ENCODE data around the gene REXO1.

The REXO1 gene

DNA sequence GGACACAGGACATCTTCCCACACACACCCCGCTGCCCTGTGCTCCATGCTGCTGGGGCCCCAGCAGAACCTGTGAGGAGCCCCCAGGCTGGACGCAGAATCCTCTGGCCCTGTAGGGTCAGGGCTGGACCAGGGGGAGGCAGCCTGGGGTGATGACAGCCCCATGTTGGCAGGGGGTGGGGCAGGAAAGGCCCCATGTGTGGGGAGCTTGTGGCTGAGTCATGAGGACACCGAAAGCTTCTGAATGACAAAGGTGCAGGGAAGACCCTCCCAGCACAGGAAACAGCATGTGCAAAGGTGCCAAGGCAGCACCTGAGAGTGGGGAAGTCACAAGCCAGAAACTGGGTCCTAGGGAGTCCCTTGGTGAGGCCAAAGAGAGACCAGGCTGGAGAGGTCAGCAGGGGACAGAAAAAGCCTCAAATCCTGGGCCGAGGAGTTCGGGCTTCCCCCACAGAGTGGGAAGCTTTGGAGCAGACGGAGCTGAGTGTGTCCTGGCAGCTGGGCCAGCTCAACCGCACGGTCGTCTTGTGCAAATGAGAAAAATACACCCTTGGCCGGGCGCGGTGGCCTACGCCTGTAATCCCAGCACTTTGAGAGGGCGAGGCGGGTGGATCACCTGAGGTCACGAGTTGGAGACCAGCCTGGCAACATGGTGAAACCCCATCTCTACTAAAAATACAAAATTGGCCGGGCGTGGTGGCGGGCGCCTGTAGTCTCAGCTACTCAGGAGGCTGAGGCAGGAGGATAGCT lies 53.7 kb downstream of the REXO1 start:
- no peak overlapping the region for H3K27ac ChIP-seq
- TF ChIP-seq, protein P1, sequence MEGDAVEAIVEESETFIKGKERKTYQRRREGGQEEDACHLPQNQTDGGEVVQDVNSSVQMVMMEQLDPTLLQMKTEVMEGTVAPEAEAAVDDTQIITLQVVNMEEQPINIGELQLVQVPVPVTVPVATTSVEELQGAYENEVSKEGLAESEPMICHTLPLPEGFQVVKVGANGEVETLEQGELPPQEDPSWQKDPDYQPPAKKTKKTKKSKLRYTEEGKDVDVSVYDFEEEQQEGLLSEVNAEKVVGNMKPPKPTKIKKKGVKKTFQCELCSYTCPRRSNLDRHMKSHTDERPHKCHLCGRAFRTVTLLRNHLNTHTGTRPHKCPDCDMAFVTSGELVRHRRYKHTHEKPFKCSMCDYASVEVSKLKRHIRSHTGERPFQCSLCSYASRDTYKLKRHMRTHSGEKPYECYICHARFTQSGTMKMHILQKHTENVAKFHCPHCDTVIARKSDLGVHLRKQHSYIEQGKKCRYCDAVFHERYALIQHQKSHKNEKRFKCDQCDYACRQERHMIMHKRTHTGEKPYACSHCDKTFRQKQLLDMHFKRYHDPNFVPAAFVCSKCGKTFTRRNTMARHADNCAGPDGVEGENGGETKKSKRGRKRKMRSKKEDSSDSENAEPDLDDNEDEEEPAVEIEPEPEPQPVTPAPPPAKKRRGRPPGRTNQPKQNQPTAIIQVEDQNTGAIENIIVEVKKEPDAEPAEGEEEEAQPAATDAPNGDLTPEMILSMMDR (IDR thresholded peaks at IDR 0.05), result no peak
- H3K9me3 ChIP-seq (ENCODE audit: control insufficient read depth, low read length), result no peaks in the 10 kb centered on the region
- no peak overlapping the region for H3K4me3 ChIP-seq (ENCODE audit: low read depth, low read length)
- no peak overlapping the region for H3K9ac ChIP-seq
- H3K27me3 ChIP-seq (ENCODE audit: control insufficient read depth, insufficient read depth, low read length), result no peaks in the 10 kb centered on the region
- H3K4me1 ChIP-seq, result no peaks in the 10 kb centered on the region
- no peaks in the 10 kb centered on the region for H3K79me2 ChIP-seq
- H3K36me3 ChIP-seq (ENCODE audit: control insufficient read depth, insufficient read depth, low read length), result no peaks in the 10 kb centered on the region
- H3K4me2 ChIP-seq (ENCODE audit: low read length), result no peak overlapping the region
- no peak overlapping the region for H2AFZ ChIP-seq

DNA sequence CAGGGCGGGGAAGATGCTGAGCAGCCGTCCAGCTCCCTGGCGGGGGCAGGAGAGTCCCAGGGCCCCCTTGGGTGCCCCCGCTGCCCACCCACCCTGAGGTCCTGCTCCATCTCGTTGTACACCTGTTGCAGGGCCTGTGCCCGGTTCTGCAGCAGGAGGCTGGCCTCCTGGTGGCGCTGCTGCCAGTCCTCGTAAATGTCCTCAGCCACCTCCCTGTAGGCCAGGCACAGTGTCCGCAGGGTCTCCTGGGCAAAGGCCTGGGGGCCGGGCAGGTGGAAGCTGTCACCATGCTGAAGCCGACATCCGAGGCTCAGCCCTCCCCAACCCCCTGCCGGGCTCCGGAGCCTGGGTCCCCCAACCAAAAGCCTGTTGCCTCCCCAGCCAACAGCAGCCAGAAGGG lies 56.4 kb downstream of the REXO1 start:
- H3K27me3 ChIP-seq (ENCODE audit: control insufficient read depth, insufficient read depth, low read length), result no peaks in the 10 kb centered on the region

DNA sequence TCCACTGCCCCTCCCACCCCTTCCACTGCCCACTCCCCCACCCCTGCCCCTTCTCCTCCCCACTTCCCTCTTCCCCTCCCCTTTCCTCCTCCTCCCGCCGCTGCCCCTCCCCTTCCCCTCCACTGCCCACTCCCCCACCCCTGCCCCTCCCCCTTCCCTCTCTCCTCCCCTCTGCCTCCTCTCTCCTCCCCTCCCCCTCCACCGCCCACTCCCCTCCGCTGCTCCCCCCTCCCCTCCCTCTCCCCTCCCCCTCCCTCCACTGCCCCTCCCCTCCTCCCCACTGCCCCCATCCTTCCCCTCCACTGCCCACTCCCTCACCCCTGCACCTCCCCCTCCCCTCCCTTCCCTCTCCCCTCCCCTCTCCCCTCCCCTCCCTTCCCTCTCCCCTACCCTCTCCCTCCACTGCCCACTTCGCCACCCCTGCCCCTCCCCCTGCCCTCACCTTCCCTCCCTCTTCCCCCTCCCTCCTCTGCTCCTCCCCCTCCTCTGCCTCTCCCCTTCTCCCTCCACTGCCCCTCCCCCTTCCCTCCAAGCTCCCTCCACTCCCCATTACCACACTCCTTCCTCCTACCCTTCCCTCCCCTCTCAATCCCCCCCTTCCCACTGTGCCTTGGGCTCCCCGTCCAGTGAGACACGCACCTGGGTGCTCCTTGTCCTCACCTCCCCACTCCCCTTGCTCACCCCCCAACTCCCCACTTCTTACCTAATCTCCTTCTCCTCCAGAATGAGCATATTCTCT lies 58.1 kb downstream of the REXO1 start:
- Histone ChIP-seq H3K79me2 (no peaks in the 10 kb centered on the region), H3K27ac (no peak overlapping the region), H3K27me3 (ENCODE audit: control insufficient read depth, insufficient read depth, low read length) (no peaks in the 10 kb centered on the region), H2AFZ (no peak overlapping the region), H3K4me2 (ENCODE audit: low read length) (no peak overlapping the region), H3K4me1 (no peaks in the 10 kb centered on the region), H3K9me3 (ENCODE audit: control insufficient read depth, low read length) (no peaks in the 10 kb centered on the region), H3K4me3 (ENCODE audit: low read depth, low read length) (no peak overlapping the region), H3K9ac (no peak overlapping the region), H3K36me3 (ENCODE audit: control insufficient read depth, insufficient read depth, low read length) (no peaks in the 10 kb centered on the region)
- TF ChIP-seq, protein P1 (IDR thresholded peaks at IDR 0.05), result no peak

More for the DNA sequence above, 56.4 kb downstream of the REXO1 start:
- H3K9me3 ChIP-seq (ENCODE audit: control insufficient read depth, low read length), result no peaks in the 10 kb centered on the region
- H3K4me2 ChIP-seq (ENCODE audit: low read length), result no peak overlapping the region
- TF ChIP-seq, protein P1 (IDR thresholded peaks at IDR 0.05), result no peak
- H3K36me3 ChIP-seq (ENCODE audit: control insufficient read depth, insufficient read depth, low read length), result no peaks in the 10 kb centered on the region
- no peaks in the 10 kb centered on the region for H3K79me2 ChIP-seq
- no peak overlapping the region for H3K27ac ChIP-seq
- no peak overlapping the region for H3K4me3 ChIP-seq (ENCODE audit: low read depth, low read length)
- H2AFZ ChIP-seq, result no peak overlapping the region
- no peak overlapping the region for H3K9ac ChIP-seq
- H3K4me1 ChIP-seq, result no peaks in the 10 kb centered on the region

DNA sequence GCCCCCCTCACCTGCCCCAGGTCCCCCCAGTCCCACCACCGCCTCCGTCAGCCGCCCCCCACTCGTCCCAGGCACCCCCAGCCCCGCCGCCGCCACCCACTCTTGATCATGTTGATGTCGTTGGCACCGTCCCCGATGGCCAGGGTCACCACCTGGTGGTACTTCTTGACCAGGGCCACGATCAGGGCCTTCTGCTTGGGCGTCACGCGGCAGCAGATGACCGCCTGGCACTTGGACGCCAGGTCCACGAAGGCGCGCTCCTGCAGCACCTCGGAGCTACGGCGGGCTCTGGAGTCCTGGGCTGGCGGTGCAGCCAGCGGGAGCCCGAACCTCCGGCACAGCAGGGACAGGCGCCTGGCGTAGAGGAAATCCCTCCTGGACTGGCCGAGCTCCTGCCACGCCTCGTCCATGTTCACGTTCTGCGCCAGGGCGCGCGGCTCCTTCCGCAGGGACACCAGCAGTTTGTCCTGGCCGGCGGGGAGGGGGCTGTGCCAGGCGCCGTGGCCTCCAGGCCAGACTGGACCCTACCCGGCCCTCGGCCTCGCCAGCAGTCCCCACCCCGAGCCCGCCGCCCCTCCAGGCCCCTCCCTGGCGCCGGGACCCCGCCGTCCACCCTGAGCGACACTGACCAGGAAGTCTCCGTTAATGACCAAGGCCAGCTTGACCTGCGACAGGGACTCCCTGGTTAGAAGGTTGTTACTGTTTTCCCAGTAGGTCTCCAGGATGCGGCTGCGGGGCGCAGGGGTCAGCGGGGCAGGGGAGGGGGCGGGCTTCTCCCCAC lies 58.8 kb downstream of the REXO1 start:
- Histone ChIP-seq H3K4me3 (ENCODE audit: low read depth, low read length) (no peak overlapping the region), H3K27me3 (ENCODE audit: control insufficient read depth, insufficient read depth, low read length) (no peaks in the 10 kb centered on the region), H3K9me3 (ENCODE audit: control insufficient read depth, low read length) (no peaks in the 10 kb centered on the region), H3K4me1 (no peaks in the 10 kb centered on the region), H3K27ac (no peak overlapping the region), H3K79me2 (no peaks in the 10 kb centered on the region), H3K36me3 (ENCODE audit: control insufficient read depth, insufficient read depth, low read length) (no peaks in the 10 kb centered on the region), H3K4me2 (ENCODE audit: low read length) (no peak overlapping the region), H3K9ac (no peak overlapping the region), H2AFZ (no peak overlapping the region)
- TF ChIP-seq, protein P1 (IDR thresholded peaks at IDR 0.05), result no peak
